SK-N-MC (cell line): ENCODE measurements around the gene IL2RG.

Experiments used
- EZH2 ChIP-seq: fragments of 200-600 bp; sonication (generic); IDR thresholded peaks from one replicate; pipeline ENCODE4 v1.6.1; 2017; ENCODE audit warnings: antibody characterized with exemption
- POLR2AphosphoS5 ChIP-seq: IDR thresholded peaks from 2 replicates; pipeline ENCODE4 v1.6.1; 2012; ENCODE audit warnings: mild to moderate bottlenecking, low read depth, low read length, borderline replicate concordance

GRCh38 chrX:71096760-71097032, 14.7 kb downstream of the IL2RG start:
- TF ChIP-seq EZH2, result no peak
- TF ChIP-seq POLR2AphosphoS5, result no peak
